NCI-H748 treated with DMSO at 0.1 percent for 48 hours (cell line): ENCODE results near the gene SMIM24.
"Not testable (repeated sequence)": the region's sequence is repeated elsewhere in the genome, so short reads cannot be mapped to it uniquely, and the experiment has no call there.

Experiments
- DNase-seq: peaks from one replicate; lab custom pipeline; 2025; lab: John Stamatoyannopoulos, UW

The SMIM24 gene

DNA sequence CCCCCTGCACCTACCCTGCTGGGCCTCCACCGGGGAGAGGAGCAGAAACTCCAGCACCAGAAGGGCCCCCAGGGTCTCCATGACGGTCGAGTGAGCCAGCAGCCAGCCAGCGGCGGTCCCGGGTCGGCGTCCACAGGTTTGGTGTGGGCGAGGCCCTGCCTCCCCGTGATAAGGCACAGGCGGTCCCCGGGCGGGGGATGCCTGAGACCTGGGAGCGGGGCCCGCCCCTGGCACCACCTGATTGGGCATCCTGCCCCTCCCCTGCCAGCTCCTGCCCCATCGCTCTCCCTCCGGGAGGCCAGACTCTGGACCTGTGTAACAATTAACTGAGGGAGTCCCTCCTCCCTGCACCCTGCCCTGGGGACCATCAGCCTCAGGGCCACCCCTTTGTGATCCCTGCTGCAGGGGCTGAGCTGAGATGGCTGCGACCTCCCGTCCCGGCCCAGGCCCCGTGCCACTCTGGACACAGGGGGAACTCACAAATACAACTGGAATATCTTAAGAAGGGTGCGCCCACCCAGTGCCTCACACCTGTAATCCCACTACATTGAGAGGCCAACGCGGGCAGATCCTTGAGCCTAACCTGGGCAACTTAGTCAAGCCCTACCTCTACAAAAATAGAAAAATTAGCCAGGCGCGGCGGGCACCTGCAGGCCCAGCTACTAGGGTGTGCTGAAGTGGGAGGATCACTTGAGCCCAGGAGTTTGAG is at the start of gene SMIM24:
TSS of gene SMIM24 (minus strand) at position 143 of the 709 bp plus-strand sequence. CDS start at position 81, 62 bp downstream.
- DNase-seq = no peak

DNA sequence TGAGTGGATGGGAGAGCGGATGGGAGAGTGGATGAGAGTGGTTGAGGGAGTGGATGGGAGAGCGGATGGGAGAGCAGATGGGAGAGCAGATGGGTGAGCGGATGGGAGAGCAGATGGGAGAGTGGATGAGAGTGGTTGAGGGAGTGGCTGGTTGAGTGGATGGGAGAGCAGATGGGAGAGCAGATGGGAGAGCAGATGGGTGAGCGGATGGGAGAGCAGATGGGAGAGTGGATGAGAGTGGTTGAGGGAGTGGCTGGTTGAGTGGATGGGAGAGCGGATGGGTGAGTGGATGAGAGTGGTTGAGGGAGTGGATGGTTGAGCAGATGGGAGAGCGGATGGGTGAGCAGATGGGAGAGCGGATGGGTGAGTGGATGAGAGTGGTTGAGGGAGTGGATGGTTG is 49.0 kb upstream of the SMIM24 start:
- not testable (repeated sequence) for DNase-seq

- DNase-seq = no peak
Measured at GRCh38 chr19:3528539-3529211, 48.4 kb upstream of the SMIM24 start.

DNA sequence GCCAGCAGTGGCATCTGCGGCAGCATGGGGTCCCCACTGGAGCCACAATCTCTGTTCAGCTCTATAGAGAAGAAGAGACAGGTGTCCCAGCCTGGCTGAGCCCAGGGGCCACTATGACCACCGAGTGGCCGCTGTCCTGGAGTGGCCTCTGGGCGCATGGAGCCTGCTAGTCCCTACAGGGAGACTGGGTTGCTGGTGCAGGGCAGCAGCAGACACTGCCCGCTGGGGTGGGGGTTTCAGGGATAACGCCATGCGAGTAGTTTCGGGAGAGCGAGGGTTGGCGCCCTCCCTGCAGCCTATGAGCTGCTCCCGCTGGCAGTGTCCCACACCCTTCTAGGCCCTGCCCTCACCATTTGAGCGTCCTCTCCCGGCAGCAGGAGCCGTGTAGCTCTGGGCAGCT is 47.8 kb upstream of the SMIM24 start:
- no peak for DNase-seq

- DNase-seq = no peak
Measured at GRCh38 chr19:3527238-3527910, 47.0 kb upstream of the SMIM24 start.

DNA sequence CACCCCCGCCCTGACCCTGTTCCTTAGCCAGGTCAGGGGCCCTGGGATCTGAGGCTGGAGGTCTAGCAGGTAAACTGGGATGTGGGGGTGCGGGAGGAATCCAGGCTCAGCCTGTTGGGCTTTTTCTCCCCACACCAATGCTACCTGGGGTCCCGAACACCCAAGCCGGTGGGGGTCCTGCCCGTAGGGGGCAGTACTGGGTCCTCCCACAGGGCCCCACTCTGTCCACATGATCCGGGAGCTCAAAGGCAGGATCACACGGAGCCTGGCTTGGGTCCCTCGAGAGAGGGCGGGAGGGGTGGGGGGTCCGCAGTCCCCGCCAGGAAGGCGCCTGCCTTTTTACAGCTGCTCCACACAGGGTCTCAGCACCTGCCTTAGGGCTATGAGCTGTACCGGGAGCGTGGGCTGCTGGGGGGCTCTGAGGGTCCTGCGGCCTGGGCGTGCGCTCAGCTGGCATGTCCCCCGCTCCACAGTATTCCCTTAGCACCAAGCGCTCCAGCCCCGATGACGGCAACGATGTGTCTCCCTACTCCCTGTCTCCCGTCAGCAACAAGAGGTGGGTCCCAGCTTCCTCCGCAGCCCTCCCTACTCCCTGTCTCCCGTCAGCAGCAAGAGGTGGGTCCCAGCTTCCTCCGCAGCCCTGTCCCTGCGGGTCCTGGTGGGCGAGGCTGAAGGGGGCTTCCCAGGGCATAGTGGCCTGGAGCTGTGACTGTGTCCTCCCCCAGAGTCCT is 46.3 kb upstream of the SMIM24 start:
- no peak for DNase-seq

DNA sequence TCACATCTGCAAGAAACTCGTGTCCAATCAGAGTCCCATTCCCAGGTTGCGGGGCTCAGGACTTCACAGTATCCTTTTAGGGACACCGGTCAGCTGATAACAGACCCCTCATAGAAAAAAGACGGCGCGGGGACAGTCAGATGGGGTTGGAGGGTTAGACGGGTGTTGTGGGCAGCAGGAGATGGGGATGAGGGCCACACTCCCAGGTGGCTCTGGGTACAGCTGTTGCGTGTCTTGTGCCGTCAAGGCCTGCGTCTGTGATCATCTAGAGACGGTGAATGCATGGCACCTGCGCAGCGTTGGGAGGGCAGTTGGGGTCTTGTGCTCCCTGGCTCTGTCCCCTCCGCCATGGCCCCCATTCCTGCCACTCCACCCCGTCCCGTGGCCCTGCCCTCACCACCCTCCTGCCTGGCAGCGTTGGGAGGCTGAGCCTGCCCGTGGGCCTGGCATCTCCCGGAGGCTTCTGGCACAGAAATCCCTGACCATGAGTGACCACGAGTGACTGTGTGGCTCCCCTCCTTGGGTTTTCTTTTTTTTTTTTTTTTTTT is 44.7 kb upstream of the SMIM24 start:
- DNase-seq = no peak

GRCh38 chr19:3524078-3524842 is 43.9 kb upstream of the SMIM24 start:
- DNase-seq = no peak

DNA sequence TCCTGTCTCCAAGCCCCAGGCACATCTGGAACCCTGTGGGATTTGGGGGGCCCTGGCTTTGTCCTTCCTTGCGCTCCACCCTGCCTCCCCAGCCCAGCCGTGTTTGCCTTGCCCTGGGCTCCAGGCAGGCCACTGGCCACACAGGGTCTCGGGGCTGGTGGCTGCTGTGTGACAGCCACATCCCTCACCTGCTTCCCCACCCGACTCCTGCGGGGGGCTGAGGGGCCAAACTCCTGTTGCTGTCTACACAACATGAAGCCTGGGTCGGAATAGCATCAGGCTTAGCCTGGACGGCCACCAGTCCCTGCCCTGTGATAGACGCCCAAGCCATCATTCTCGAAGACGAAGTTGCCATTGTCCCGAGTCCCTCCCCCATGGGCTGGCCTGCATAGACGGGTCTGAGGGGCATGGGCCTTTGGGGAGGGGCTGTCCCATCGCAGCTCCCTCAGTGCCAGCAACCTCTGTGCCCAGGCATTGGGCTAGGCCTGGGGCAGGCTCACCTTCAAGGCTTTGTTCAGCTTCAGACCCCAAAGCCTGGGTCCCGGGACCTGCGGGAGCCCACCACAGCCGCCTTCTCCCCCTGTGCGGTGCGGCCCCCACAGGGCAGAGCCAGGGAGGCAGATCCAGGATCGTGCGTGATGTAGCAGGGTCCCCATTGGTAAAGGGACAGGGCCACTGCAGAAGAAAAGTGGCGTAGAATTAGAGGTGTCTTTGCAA is 43.2 kb upstream of the SMIM24 start:
- DNase-seq = no peak

GRCh38 chr19:3522421-3523360 is 42.4 kb upstream of the SMIM24 start:
- DNase-seq = no peak

- no peak for DNase-seq
Measured at GRCh38 chr19:3521104-3521445, 40.8 kb upstream of the SMIM24 start.

- no peak for DNase-seq
Measured at GRCh38 chr19:3520166-3521103, 40.1 kb upstream of the SMIM24 start.

DNA sequence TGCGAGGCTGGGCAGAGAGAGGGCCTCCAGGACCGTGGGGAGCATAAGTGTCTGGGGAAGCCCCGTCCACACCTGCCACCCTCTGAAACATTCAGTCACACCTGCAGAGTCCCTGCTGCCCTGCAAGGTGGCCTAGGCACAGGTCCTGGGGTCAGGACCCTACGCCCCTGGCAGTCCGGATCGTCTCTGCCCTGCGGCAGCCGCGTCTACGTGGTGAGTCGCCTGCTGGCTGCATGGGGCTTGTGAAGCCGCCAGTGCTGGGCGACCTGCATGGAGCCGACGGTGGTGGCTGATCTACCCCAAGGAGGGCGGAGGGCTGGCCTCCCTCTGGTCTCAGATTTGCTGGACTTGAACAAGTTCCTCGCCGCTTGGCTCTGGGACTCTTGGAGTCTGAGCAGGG is 38.8 kb upstream of the SMIM24 start:
- no peak for DNase-seq

- DNase-seq = no peak
Measured at GRCh38 chr19:3518659-3519058, 38.3 kb upstream of the SMIM24 start.

- DNase-seq = no peak
Measured at GRCh38 chr19:3518255-3518654, 37.9 kb upstream of the SMIM24 start.

DNA sequence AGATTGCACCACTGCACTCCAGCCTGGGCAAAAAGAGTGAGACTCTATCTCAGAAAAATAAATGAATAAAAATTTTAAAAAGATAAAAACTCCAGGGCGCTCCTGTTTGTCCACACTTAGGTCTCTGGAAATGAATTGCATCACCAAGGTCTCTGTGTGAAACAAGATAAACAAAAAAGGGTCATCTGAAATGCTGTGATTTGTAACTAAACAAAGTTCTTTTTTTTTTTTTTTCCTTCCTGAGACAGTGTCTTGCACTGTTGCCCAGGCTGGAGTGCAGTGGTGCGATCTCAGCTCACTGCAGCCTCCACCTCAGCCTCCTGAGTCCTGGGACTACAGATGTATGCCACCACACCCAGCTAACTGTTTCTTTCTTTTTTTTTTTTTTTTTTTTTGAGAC is 37.3 kb upstream of the SMIM24 start:
- no peak for DNase-seq

DNA sequence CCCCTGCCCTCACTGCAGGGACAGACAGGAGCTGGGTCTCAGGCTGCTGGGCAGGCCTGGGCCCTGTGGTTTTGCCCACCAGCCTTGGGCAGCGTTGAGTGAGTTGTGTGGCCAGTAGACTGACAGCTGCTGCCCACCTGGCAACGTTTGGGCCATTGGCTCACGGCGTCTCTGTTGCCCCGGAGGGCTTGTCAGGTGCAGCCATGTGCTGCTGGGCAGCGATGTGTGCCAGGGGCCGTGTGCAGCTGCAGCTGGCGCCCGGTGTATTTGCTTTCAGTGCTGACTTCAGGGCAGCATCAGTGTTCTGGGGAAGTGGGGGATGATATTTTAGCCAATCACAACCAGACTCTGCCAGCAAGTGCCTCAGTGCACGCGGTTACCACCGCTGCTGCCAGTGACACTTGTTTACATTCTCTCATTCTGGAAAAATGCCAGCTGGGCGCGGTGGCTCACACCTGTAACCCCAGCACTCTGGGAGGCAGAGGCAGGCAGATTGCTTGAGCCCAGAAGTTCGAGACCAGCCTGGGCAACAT is 36.4 kb upstream of the SMIM24 start:
- no peak for DNase-seq

- DNase-seq = no peak
Measured at GRCh38 chr19:3515891-3516422, 35.6 kb upstream of the SMIM24 start.
